ENCODE results near the gene ECEL1. TPM values are rescaled to one million over a fixed set of nuclear protein-coding genes. Genes with fewer than 3 reads are reported as not detected.

The ECEL1 gene
- total RNA-seq, 1 donor from 2014 or later = 0.14 TPM

DNA sequence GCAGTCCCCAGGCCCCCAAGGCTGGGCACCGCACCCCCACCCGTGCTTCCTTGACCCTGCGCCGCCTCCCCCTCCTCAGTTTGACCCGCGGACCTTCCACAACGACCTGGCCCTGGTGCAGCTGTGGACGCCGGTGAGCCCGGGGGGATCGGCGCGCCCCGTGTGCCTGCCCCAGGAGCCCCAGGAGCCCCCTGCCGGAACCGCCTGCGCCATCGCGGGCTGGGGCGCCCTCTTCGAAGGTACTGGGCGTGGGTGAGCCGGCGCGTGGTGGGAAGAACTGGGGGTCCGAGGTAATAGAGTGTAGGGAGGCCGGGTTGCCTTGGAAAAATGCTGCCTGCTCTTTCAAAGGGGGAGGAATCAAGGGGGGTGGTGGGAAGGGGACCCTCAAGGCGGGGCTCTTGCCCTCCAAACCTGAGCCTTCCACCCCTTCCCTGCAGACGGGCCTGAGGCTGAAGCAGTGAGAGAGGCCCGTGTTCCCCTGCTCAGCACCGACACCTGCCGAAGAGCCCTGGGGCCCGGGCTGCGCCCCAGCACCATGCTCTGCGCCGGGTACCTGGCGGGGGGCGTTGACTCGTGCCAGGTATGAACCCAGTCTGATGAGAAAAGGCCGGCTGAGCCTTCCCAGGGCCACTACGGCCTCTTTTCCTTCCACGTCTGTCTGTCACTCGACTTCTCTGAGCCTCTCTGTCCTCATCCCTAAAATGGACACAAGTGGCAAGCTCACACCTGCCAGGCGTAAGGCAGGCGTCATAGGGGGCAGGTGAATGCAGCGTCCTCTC, 35.2 kb upstream of the ECEL1 start:
- DNase-seq (ENCODE audit: low read depth) (no peak), FAIRE-seq (no peak)
- Mint-ChIP-seq H3K36me3 (ENCODE audit: low read depth, unreplicated experiment) (no peaks in the 10 kb centered on the region), H3K9me3 (ENCODE audit: unreplicated experiment) (peaks cover 2% of the 10 kb centered on the region), H3K4me1 (ENCODE audit: low read depth, unreplicated experiment) (peaks cover 2% of the 10 kb centered on the region), H3K4me3 (ENCODE audit: unreplicated experiment) (no peak overlapping the region), H3K27ac (ENCODE audit: unreplicated experiment) (no peak overlapping the region), H3K27me3 (ENCODE audit: low read depth, unreplicated experiment) (peaks cover 47% of the 10 kb centered on the region)
- no peak overlapping the region for H2AFZ ChIP-seq (ENCODE audit: low read depth, low read length)
- peaks cover 5% of the 10 kb centered on the region for H4K20me1 ChIP-seq (ENCODE audit: insufficient read depth, low read length)
- no peak overlapping the region for H3K4me2 ChIP-seq (ENCODE audit: low read length)
- H3K4me3 ChIP-seq (ENCODE audit: insufficient read depth, low read depth, low read length) = no peak overlapping the region
- H3K4me1 ChIP-seq (ENCODE audit: insufficient read depth, low read length) = no peaks in the 10 kb centered on the region
- H3K27me3 ChIP-seq (ENCODE audit: insufficient read depth, low read length) = peaks cover 47% of the 10 kb centered on the region
- no peaks in the 10 kb centered on the region for H3K79me2 ChIP-seq (ENCODE audit: insufficient read depth, low read length)
- H3K27ac ChIP-seq (ENCODE audit: low read depth, low read length) = no peak overlapping the region
- TF ChIP-seq, protein P1, sequence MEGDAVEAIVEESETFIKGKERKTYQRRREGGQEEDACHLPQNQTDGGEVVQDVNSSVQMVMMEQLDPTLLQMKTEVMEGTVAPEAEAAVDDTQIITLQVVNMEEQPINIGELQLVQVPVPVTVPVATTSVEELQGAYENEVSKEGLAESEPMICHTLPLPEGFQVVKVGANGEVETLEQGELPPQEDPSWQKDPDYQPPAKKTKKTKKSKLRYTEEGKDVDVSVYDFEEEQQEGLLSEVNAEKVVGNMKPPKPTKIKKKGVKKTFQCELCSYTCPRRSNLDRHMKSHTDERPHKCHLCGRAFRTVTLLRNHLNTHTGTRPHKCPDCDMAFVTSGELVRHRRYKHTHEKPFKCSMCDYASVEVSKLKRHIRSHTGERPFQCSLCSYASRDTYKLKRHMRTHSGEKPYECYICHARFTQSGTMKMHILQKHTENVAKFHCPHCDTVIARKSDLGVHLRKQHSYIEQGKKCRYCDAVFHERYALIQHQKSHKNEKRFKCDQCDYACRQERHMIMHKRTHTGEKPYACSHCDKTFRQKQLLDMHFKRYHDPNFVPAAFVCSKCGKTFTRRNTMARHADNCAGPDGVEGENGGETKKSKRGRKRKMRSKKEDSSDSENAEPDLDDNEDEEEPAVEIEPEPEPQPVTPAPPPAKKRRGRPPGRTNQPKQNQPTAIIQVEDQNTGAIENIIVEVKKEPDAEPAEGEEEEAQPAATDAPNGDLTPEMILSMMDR (IDR thresholded peaks at IDR 0.05; ENCODE audit: insufficient read depth, low read depth, low read length) = no peak
- peak; percentile 58 for TF ChIP-seq EZH2 (IDR thresholded peaks at IDR 0.05; ENCODE audit: insufficient read depth, low read length)
- no peaks in the 10 kb centered on the region for H3K9me3 ChIP-seq (ENCODE audit: insufficient read depth, low read depth, low read length)
- H3K36me3 ChIP-seq (ENCODE audit: insufficient read depth, low read length) = no peaks in the 10 kb centered on the region
- no peak overlapping the region for H3K9ac ChIP-seq (ENCODE audit: low read length)

DNA sequence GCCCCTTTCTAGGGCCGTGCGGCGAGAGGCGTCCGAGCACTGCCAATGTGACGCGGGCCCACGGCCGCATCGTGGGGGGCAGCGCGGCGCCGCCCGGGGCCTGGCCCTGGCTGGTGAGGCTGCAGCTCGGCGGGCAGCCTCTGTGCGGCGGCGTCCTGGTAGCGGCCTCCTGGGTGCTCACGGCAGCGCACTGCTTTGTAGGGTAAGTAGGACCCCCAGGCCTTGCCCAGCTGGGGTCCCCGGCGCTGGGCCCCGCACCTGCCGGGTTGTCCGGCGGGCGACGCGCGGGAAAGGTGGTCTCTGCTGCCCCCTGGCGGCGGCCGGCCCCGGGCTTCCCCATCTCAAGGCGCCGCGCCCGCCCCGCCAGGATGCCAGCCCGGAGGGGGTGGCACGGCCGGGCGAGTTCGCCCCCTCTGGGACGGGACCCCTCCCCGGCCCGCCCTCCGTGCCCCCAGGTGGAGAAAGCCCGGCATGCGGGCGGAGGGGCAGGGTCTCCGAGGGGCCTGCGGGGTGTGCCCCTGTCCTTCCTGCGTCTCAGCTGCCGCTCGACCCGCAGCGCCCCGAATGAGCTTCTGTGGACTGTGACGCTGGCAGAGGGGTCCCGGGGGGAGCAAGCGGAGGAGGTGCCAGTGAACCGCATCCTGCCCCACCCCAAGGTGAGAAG, 34.5 kb upstream of the ECEL1 start:
- H3K9ac ChIP-seq (ENCODE audit: low read length) = no peak overlapping the region
- H3K27ac Mint-ChIP-seq (ENCODE audit: unreplicated experiment) = no peak overlapping the region
- no peaks in the 10 kb centered on the region for H3K79me2 ChIP-seq (ENCODE audit: insufficient read depth, low read length)
- H3K27me3 Mint-ChIP-seq (ENCODE audit: low read depth, unreplicated experiment) = peaks cover 44% of the 10 kb centered on the region
- no peaks in the 10 kb centered on the region for H3K4me1 ChIP-seq (ENCODE audit: insufficient read depth, low read length)
- no peak overlapping the region for H2AFZ ChIP-seq (ENCODE audit: low read depth, low read length)
- H3K36me3 Mint-ChIP-seq (ENCODE audit: low read depth, unreplicated experiment) = no peaks in the 10 kb centered on the region
- no peak for DNase-seq (ENCODE audit: low read depth)
- FAIRE-seq = no peak
- H3K27me3 ChIP-seq (ENCODE audit: insufficient read depth, low read length) = peaks cover 46% of the 10 kb centered on the region
- H4K20me1 ChIP-seq (ENCODE audit: insufficient read depth, low read length) = peaks cover 5% of the 10 kb centered on the region
- no peak overlapping the region for H3K4me3 Mint-ChIP-seq (ENCODE audit: unreplicated experiment)
- H3K4me3 ChIP-seq (ENCODE audit: insufficient read depth, low read depth, low read length) = no peak overlapping the region
- peaks cover 2% of the 10 kb centered on the region for H3K9me3 Mint-ChIP-seq (ENCODE audit: unreplicated experiment)
- no peak overlapping the region for H3K27ac ChIP-seq (ENCODE audit: low read depth, low read length)
- TF ChIP-seq, protein P1 (IDR thresholded peaks at IDR 0.05; ENCODE audit: insufficient read depth, low read depth, low read length) = peak; percentile 13
- no peak for TF ChIP-seq EZH2 (IDR thresholded peaks at IDR 0.05; ENCODE audit: insufficient read depth, low read length)
- H3K4me2 ChIP-seq (ENCODE audit: low read length) = peak overlapping the region; percentile 55
- no peaks in the 10 kb centered on the region for H3K9me3 ChIP-seq (ENCODE audit: insufficient read depth, low read depth, low read length)
- no peaks in the 10 kb centered on the region for H3K36me3 ChIP-seq (ENCODE audit: insufficient read depth, low read length)
- H3K4me1 Mint-ChIP-seq (ENCODE audit: low read depth, unreplicated experiment) = peaks cover 2% of the 10 kb centered on the region
